ENCODE results near the gene POU2F3.

DNA sequence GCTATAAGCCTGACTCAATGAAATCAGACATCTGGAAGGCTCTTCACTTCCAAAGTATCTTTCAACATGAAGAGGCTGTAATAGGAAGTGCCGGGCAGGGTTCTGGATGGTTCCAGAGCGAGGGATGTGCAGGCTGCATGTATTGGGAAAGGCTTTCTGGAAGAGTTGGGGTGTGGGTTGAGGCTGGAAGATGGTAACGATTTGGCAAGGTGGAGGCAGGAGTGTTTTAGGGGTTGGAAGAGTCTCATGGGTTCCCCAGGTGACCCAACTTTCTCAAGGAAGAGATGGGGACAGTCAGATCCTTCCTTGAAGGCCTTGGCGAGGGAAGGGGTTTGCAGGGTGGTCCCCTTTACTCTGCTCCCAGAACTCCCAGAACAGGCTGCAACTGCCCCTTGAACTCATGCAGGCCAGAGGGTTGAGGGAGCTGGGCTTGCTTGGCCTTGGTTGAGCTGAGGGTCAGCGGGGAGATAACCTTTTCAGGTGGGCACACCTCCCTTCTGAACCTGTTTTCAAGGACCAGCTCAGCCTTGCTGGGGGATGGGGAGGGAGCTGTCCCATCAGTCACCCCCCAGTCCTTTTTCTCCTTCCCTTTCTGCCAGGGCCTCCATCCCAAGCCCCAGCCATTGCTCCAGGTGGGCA is 9.4 kb upstream of the POU2F3 start:
- TF ChIP-seq, protein P1, sequence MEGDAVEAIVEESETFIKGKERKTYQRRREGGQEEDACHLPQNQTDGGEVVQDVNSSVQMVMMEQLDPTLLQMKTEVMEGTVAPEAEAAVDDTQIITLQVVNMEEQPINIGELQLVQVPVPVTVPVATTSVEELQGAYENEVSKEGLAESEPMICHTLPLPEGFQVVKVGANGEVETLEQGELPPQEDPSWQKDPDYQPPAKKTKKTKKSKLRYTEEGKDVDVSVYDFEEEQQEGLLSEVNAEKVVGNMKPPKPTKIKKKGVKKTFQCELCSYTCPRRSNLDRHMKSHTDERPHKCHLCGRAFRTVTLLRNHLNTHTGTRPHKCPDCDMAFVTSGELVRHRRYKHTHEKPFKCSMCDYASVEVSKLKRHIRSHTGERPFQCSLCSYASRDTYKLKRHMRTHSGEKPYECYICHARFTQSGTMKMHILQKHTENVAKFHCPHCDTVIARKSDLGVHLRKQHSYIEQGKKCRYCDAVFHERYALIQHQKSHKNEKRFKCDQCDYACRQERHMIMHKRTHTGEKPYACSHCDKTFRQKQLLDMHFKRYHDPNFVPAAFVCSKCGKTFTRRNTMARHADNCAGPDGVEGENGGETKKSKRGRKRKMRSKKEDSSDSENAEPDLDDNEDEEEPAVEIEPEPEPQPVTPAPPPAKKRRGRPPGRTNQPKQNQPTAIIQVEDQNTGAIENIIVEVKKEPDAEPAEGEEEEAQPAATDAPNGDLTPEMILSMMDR (IDR thresholded peaks at IDR 0.05; ENCODE audit: low read depth, low read length): no peak
- no peak for TF ChIP-seq EZH2phosphoT487 (IDR thresholded peaks at IDR 0.05; ENCODE audit: low read depth)
